ENCODE measurements around the gene ADO. TPM values are rescaled to one million over a fixed set of nuclear protein-coding genes. Genes with fewer than 3 reads are reported as not detected.

Gene ADO
- total and polyA plus RNA-seq, 9 of the 15 experiments (the other 6 are each of a cell fraction or from before 2014, with no cell fraction given), result 3.0 to 20.0 (median 16.1) TPM

DNA sequence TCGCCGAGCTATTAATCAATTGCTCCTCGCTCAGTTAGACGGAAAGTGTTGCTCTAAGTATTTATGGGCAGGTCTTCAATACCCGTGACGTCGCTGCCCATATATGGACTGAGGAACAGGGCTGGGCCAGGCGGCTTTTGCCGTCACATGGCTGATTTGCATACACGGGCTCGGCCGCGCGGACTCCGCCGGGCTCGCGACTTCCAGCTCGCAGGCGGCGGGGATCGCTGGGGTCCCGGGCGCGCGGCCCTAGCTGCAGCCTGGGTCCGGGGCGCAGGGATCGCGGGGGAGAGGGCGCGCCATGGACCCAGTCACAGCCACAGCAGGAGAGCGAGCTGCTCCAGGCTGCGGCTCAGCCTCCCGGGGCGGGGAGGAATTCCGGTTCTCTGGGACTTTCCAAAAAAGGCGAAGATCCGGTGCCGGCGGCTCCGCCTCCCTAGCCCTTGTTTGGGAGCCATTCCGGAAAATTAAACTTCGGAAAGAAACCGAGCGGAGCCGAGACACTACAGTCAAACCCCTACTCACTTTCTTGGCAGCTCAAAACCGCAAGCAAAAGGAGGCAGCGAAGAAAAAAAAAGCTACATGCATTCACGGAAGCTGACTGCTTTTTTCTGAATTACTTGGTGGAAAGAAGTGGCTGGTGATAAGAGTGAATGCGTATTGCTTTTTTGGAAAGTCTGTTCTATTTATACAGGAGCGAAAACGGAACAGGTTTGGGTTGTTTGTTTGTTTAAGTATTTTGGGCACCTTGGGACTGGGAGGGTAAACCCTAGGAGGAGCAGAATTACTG lies 12.0 kb downstream of the ADO start, which contains the start of gene EGR2 (continued):
- TF ChIP-seq ZBTB1 (CRISPR knock-in tag; IDR thresholded peaks at IDR 0.05; ENCODE audit: borderline replicate concordance, low read depth), result no peak
- no peak for TF ChIP-seq ZNF311 (CRISPR knock-in tag; IDR thresholded peaks at IDR 0.05)
- no peak for TF ChIP-seq MYBL2 (IDR thresholded peaks at IDR 0.05; ENCODE audit: low read depth)
- TF ChIP-seq MYBL2 (CRISPR knock-in tag; IDR thresholded peaks at IDR 0.05; ENCODE audit: borderline replicate concordance), result no peak
- TF ChIP-seq, protein P1, sequence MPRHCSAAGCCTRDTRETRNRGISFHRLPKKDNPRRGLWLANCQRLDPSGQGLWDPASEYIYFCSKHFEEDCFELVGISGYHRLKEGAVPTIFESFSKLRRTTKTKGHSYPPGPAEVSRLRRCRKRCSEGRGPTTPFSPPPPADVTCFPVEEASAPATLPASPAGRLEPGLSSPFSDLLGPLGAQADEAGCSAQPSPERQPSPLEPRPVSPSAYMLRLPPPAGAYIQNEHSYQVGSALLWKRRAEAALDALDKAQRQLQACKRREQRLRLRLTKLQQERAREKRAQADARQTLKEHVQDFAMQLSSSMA (CRISPR knock-in tag; IDR thresholded peaks at IDR 0.05), result no peak
- TF ChIP-seq ZSCAN32 (CRISPR knock-in tag; IDR thresholded peaks at IDR 0.05), result no peak
- no peak for TF ChIP-seq SMARCE1 (IDR thresholded peaks at IDR 0.05)
- TF ChIP-seq ETV6 (IDR thresholded peaks at IDR 0.05; ENCODE audit: borderline replicate concordance in 1 of 2, low read depth in 2 of 2, low read length in 1 of 2), result no peak
- no peak for TF ChIP-seq ETV6 (CRISPR knock-in tag; IDR thresholded peaks at IDR 0.05; ENCODE audit: borderline replicate concordance)
- TF ChIP-seq BRD9 (IDR thresholded peaks at IDR 0.05; ENCODE audit: low read depth, partially characterized antibody), result no peak
- no peak for TF ChIP-seq NR3C1 (CRISPR knock-in tag; IDR thresholded peaks at IDR 0.05)
- TF ChIP-seq, protein P2, sequence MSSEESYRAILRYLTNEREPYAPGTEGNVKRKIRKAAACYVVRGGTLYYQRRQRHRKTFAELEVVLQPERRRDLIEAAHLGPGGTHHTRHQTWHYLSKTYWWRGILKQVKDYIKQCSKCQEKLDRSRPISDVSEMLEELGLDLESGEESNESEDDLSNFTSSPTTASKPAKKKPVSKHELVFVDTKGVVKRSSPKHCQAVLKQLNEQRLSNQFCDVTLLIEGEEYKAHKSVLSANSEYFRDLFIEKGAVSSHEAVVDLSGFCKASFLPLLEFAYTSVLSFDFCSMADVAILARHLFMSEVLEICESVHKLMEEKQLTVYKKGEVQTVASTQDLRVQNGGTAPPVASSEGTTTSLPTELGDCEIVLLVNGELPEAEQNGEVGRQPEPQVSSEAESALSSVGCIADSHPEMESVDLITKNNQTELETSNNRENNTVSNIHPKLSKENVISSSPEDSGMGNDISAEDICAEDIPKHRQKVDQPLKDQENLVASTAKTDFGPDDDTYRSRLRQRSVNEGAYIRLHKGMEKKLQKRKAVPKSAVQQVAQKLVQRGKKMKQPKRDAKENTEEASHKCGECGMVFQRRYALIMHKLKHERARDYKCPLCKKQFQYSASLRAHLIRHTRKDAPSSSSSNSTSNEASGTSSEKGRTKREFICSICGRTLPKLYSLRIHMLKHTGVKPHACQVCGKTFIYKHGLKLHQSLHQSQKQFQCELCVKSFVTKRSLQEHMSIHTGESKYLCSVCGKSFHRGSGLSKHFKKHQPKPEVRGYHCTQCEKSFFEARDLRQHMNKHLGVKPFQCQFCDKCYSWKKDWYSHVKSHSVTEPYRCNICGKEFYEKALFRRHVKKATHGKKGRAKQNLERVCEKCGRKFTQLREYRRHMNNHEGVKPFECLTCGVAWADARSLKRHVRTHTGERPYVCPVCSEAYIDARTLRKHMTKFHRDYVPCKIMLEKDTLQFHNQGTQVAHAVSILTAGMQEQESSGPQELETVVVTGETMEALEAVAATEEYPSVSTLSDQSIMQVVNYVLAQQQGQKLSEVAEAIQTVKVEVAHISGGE (CRISPR knock-in tag; IDR thresholded peaks at IDR 0.05), result no peak
- TF ChIP-seq CCNT2 (IDR thresholded peaks at IDR 0.05; ENCODE audit: borderline replicate concordance, extremely low read depth, insufficient read length, low read depth, low read length), result peak; percentile 57
- no peak for TF ChIP-seq ETV5 (CRISPR knock-in tag; IDR thresholded peaks at IDR 0.05; ENCODE audit: low read depth)
- TF ChIP-seq, protein P3, sequence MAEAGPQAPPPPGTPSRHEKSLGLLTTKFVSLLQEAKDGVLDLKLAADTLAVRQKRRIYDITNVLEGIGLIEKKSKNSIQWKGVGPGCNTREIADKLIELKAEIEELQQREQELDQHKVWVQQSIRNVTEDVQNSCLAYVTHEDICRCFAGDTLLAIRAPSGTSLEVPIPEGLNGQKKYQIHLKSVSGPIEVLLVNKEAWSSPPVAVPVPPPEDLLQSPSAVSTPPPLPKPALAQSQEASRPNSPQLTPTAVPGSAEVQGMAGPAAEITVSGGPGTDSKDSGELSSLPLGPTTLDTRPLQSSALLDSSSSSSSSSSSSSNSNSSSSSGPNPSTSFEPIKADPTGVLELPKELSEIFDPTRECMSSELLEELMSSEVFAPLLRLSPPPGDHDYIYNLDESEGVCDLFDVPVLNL (CRISPR knock-in tag; IDR thresholded peaks at IDR 0.05; ENCODE audit: low read depth), result no peak
- no peak for TF ChIP-seq RBM17 (IDR thresholded peaks at IDR 0.05; ENCODE audit: borderline replicate concordance, low read depth, low read length)
- TF ChIP-seq CBX2 (IDR thresholded peaks at IDR 0.05; ENCODE audit: insufficient read depth, low read length, poor library complexity, severe bottlenecking), result no peak
- TF ChIP-seq ZNF696 (CRISPR knock-in tag; conservative IDR thresholded peaks at IDR 0.05), result no peak
- TF ChIP-seq ZNF780A (CRISPR knock-in tag; IDR thresholded peaks at IDR 0.05), result no peak
- no peak for TF ChIP-seq ZFX (CRISPR knock-in tag; IDR thresholded peaks at IDR 0.05)
- TF ChIP-seq, protein P4, sequence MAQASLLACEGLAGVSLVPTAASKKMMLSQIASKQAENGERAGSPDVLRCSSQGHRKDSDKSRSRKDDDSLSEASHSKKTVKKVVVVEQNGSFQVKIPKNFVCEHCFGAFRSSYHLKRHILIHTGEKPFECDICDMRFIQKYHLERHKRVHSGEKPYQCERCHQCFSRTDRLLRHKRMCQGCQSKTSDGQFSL (CRISPR knock-in tag; IDR thresholded peaks at IDR 0.05), result no peak
- TF ChIP-seq, protein P4 (tag; IDR thresholded peaks at IDR 0.05), result no peak

Measured in K562 (cell line).